ENCODE results near the gene BGN.

The BGN gene

GRCh38 chrX:153504445-153505016, 9.8 kb downstream of the BGN start:
- H2AFZ ChIP-seq (ENCODE audit: low read depth, low read length, severe bottlenecking), result no peak overlapping the region
- H3K79me2 ChIP-seq (ENCODE audit: insufficient read depth, low read length), result no peaks in the 10 kb centered on the region
- H3K4me3 ChIP-seq (ENCODE audit: insufficient read depth, low read length, poor library complexity, severe bottlenecking), result no peak overlapping the region
- no peaks in the 10 kb centered on the region for H3K36me3 ChIP-seq (ENCODE audit: low read length)
- no peaks in the 10 kb centered on the region for H3K9me3 ChIP-seq (ENCODE audit: insufficient read depth, low read length)
- H3F3A ChIP-seq (ENCODE audit: insufficient read depth), result no peaks in the 10 kb centered on the region
- no peaks in the 10 kb centered on the region for H4K20me1 ChIP-seq (ENCODE audit: low read depth, low read length)
- H3K9ac ChIP-seq (ENCODE audit: low read length), result no peak overlapping the region
- H3K4me2 ChIP-seq (ENCODE audit: low read depth, low read length, poor library complexity, severe bottlenecking), result no peak overlapping the region
- no peak for TF ChIP-seq EZH2phosphoT487 (conservative IDR thresholded peaks at IDR 0.05; ENCODE audit: low read length)
- no peaks in the 10 kb centered on the region for H3K9me2 ChIP-seq (replicated peaks; ENCODE audit: insufficient read depth, low read length)
- no peaks in the 10 kb centered on the region for H3K27me3 ChIP-seq (ENCODE audit: low read length)
- no peak overlapping the region for H3K27ac ChIP-seq (ENCODE audit: low read depth, low read length)

- Histone ChIP-seq H3K27me3 (ENCODE audit: low read length) (no peaks in the 10 kb centered on the region), H3K79me2 (ENCODE audit: insufficient read depth, low read length) (no peaks in the 10 kb centered on the region), H3K27ac (ENCODE audit: low read depth, low read length) (no peak overlapping the region)
These were observed 10.6 kb downstream of the BGN start for GRCh38 chrX:153505361-153505760.

DNA sequence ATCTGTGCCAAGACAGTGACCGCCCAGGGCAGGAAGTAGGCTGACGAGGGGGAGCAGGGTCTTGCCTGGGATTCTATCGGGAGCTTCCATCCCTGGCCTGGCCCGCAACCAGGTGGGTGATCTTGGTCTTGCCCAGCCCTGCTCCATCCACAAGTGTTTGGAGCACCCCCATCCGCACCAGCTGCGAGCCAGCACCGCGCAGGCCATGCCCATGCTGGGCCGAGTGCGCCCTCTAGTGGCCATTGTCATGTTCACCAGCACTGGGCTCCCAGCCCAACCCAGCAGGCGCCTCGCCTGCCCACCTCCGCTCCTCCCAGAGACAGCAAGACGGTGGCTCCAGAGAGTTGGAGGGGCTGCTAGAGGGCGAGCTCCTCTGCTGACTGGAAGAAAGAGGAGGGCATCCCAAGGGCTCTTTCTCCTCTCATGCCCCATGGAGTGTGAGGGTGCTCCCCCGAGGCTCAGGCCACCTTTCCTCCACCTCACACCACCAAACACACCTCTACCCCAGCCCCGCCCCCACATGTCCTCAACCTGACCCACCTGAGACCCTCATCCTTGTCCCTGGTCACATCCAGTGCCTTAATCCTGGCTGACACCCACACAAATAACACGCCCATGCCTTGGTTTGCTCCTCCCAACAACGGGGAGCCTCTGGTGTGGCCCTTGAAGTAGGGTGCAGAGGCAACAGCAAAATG, 12.9 kb downstream of the BGN start:
- TF ChIP-seq EZH2phosphoT487 (conservative IDR thresholded peaks at IDR 0.05; ENCODE audit: low read length), result no peak
- TF ChIP-seq, protein P1, sequence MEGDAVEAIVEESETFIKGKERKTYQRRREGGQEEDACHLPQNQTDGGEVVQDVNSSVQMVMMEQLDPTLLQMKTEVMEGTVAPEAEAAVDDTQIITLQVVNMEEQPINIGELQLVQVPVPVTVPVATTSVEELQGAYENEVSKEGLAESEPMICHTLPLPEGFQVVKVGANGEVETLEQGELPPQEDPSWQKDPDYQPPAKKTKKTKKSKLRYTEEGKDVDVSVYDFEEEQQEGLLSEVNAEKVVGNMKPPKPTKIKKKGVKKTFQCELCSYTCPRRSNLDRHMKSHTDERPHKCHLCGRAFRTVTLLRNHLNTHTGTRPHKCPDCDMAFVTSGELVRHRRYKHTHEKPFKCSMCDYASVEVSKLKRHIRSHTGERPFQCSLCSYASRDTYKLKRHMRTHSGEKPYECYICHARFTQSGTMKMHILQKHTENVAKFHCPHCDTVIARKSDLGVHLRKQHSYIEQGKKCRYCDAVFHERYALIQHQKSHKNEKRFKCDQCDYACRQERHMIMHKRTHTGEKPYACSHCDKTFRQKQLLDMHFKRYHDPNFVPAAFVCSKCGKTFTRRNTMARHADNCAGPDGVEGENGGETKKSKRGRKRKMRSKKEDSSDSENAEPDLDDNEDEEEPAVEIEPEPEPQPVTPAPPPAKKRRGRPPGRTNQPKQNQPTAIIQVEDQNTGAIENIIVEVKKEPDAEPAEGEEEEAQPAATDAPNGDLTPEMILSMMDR (IDR thresholded peaks at IDR 0.05; ENCODE audit: insufficient read depth, low read length, poor library complexity, severe bottlenecking), result peak; percentile 58
- no peak overlapping the region for H2AFZ ChIP-seq (ENCODE audit: low read depth, low read length, severe bottlenecking)
- H3K4me2 ChIP-seq (ENCODE audit: low read depth, low read length, poor library complexity, severe bottlenecking), result no peak overlapping the region
- H3K36me3 ChIP-seq (ENCODE audit: low read length), result no peaks in the 10 kb centered on the region
- H3F3A ChIP-seq (ENCODE audit: insufficient read depth), result no peaks in the 10 kb centered on the region
- no peaks in the 10 kb centered on the region for H3K9me2 ChIP-seq (replicated peaks; ENCODE audit: insufficient read depth, low read length)
- no peaks in the 10 kb centered on the region for H3K79me2 ChIP-seq (ENCODE audit: insufficient read depth, low read length)
- H3K27ac ChIP-seq (ENCODE audit: low read depth, low read length), result no peak overlapping the region
- H3K9me3 ChIP-seq (ENCODE audit: insufficient read depth, low read length), result no peaks in the 10 kb centered on the region
- no peak overlapping the region for H3K4me3 ChIP-seq (ENCODE audit: insufficient read depth, low read length, poor library complexity, severe bottlenecking)
- no peaks in the 10 kb centered on the region for H3K27me3 ChIP-seq (ENCODE audit: low read length)
- no peaks in the 10 kb centered on the region for H4K20me1 ChIP-seq (ENCODE audit: low read depth, low read length)
- H3K9ac ChIP-seq (ENCODE audit: low read length), result no peak overlapping the region

More at GRCh38 chrX:153505361-153505760, 10.6 kb downstream of the BGN start:
- H4K20me1 ChIP-seq (ENCODE audit: low read depth, low read length), result no peaks in the 10 kb centered on the region
- no peak overlapping the region for H2AFZ ChIP-seq (ENCODE audit: low read depth, low read length, severe bottlenecking)
- no peak overlapping the region for H3K4me3 ChIP-seq (ENCODE audit: insufficient read depth, low read length, poor library complexity, severe bottlenecking)
- H3K9me3 ChIP-seq (ENCODE audit: insufficient read depth, low read length), result no peaks in the 10 kb centered on the region
- H3K9ac ChIP-seq (ENCODE audit: low read length), result no peak overlapping the region
- H3K36me3 ChIP-seq (ENCODE audit: low read length), result no peaks in the 10 kb centered on the region
- no peak for TF ChIP-seq EZH2phosphoT487 (conservative IDR thresholded peaks at IDR 0.05; ENCODE audit: low read length)
- TF ChIP-seq, protein P1 (IDR thresholded peaks at IDR 0.05; ENCODE audit: insufficient read depth, low read length, poor library complexity, severe bottlenecking), result no peak
- H3K9me2 ChIP-seq (replicated peaks; ENCODE audit: insufficient read depth, low read length), result no peaks in the 10 kb centered on the region
- no peak overlapping the region for H3K4me2 ChIP-seq (ENCODE audit: low read depth, low read length, poor library complexity, severe bottlenecking)
- H3F3A ChIP-seq (ENCODE audit: insufficient read depth), result no peaks in the 10 kb centered on the region

GRCh38 chrX:153509592-153509991, 14.8 kb downstream of the BGN start:
- H3K4me3 ChIP-seq (ENCODE audit: insufficient read depth, low read length, poor library complexity, severe bottlenecking), result no peak overlapping the region
- H3K9me2 ChIP-seq (replicated peaks; ENCODE audit: insufficient read depth, low read length), result no peaks in the 10 kb centered on the region
- H3K27me3 ChIP-seq (ENCODE audit: low read length), result no peaks in the 10 kb centered on the region
- H3K36me3 ChIP-seq (ENCODE audit: low read length), result no peaks in the 10 kb centered on the region
- H3K27ac ChIP-seq (ENCODE audit: low read depth, low read length), result no peak overlapping the region
- no peak overlapping the region for H3K9ac ChIP-seq (ENCODE audit: low read length)
- TF ChIP-seq, protein P1 (IDR thresholded peaks at IDR 0.05; ENCODE audit: insufficient read depth, low read length, poor library complexity, severe bottlenecking), result no peak
- no peak for TF ChIP-seq EZH2phosphoT487 (conservative IDR thresholded peaks at IDR 0.05; ENCODE audit: low read length)
- no peaks in the 10 kb centered on the region for H3K9me3 ChIP-seq (ENCODE audit: insufficient read depth, low read length)
- no peak overlapping the region for H2AFZ ChIP-seq (ENCODE audit: low read depth, low read length, severe bottlenecking)
- no peaks in the 10 kb centered on the region for H3F3A ChIP-seq (ENCODE audit: insufficient read depth)
- no peak overlapping the region for H3K4me2 ChIP-seq (ENCODE audit: low read depth, low read length, poor library complexity, severe bottlenecking)
- H4K20me1 ChIP-seq (ENCODE audit: low read depth, low read length), result no peaks in the 10 kb centered on the region
- no peaks in the 10 kb centered on the region for H3K79me2 ChIP-seq (ENCODE audit: insufficient read depth, low read length)

All from SU-DHL-6 (cell line).